Right cardiac atrium (tissue), 5 donors: ENCODE measurements around the gene NOTCH3. TPM values are rescaled to one million over a fixed set of nuclear protein-coding genes. Genes with fewer than 3 reads are reported as not detected.

Source experiments
- ATAC-seq, 2 donors: fragments of 200-7000 bp; cut with Tn5 transposase; one replicate each; pipeline versions ENCODE4 v1.8.0 to v1.9.1; 2020; ENCODE audit warnings: moderate library complexity in 2 of 2, mild to moderate bottlenecking in 1 of 2
- DNase-seq, 3 donors: peaks; one replicate each; pipeline ENCODE4 v3.0.0-alpha.2; 2020
- H3K27ac ChIP-seq: one replicate; pipeline ENCODE4 v1.5.1; 2013; ENCODE audit warnings: mild to moderate bottlenecking, low read length, control low read depth, moderate library complexity
- H3K27me3 ChIP-seq: one replicate; pipeline ENCODE4 v1.6.1; 2013; ENCODE audit not compliant: control insufficient read depth, insufficient read depth
- H3K4me1 ChIP-seq: one replicate; pipeline ENCODE4 v1.6.1; 2013; ENCODE audit warnings: low read length; ENCODE audit not compliant: control insufficient read depth, insufficient read depth
- H3K4me3 ChIP-seq: one replicate; pipeline ENCODE4 v1.5.1; 2013; ENCODE audit warnings: low read length, control low read depth
- H3K9me3 ChIP-seq: one replicate; pipeline ENCODE4 v1.6.1; 2013; ENCODE audit warnings: low read length; ENCODE audit not compliant: control insufficient read depth
- WGBS: extraction: QIAGEN DNeasy Blood & Tissue Kit; methylation state at CpG from one replicate; pipeline ENCODE4 v1.1.7; 2013; 5-methylcytosine and 5-hydroxymethylcytosine counted together
- intact Hi-C, 4 donors: fragments of 100-400 bp; cut with DNase I; formaldehyde crosslinking; loops; one replicate each; pipeline versions ENCODE4 v1.11.0 to v1.14.0; 2022 to 2023
- polyA plus RNA-seq: library from polyadenylated mRNA; stranded (reverse); fragments of 200-250 nt; gene quantifications from one replicate; pipeline ENCODE4 v1.2.3, GENCODE V29; 2013
- total RNA-seq, 4 donors: library from RNA; stranded (reverse); fragmentation: NEBNext Ultra II Directional; extraction: Animal tissue kit (Norgen Biotek cat#: 25700); gene quantifications; one replicate each; pipeline ENCODE4 v1.2.1, GENCODE V29; 2021
- donor health status: healthy with polysubstance abuse.
- donor health status: DM: no; HTN: yes; CAD: no.
- donor health status: DM: no; HTN: no; CAD: no.
- donor health status: DM: no; HTN: yes; CAD: no; lungs with severe emphysema.
- donor health status: DM: yes; HTN: yes; CAD: no.

The NOTCH3 gene
- total and polyA plus RNA-seq, 5 donors = 10.9 to 22.1 (median 15.1) TPM

- Histone ChIP-seq H3K27me3 (no peaks in the 10 kb centered on the region), H3K4me1 (peaks cover 6% of the 10 kb centered on the region), H3K27ac (no peak overlapping the region), H3K9me3 (no peaks in the 10 kb centered on the region), H3K4me3 (no peak overlapping the region)
- intact Hi-C loops = no loop called here
- DNase-seq (no peak), ATAC-seq (no peak)
- WGBS = 80% methylated on average over 6 of the region's 6 CpGs
Observed at GRCh38 chr19:15128162-15128770, 72.5 kb downstream of the NOTCH3 start.

GRCh38 chr19:15126131-15126910 is 74.5 kb downstream of the NOTCH3 start:
- no peaks in the 10 kb centered on the region for H3K9me3 ChIP-seq
- intact Hi-C loops = no loop called here
- H3K27me3 ChIP-seq = no peaks in the 10 kb centered on the region
- ATAC-seq = no peak
- no peak overlapping the region for H3K27ac ChIP-seq
- 62% methylated on average over 2 of the region's 2 CpGs for WGBS
- H3K4me1 ChIP-seq = peaks cover 6% of the 10 kb centered on the region
- H3K4me3 ChIP-seq = peak overlapping the region; percentile 29
- DNase-seq = no peak

GRCh38 chr19:15125232-15126067 is 75.3 kb downstream of the NOTCH3 start:
- DNase-seq (peak; percentile 99 to 100 (median 99)), ATAC-seq (peak; percentile 96 to 97)
- Histone ChIP-seq H3K9me3 (no peaks in the 10 kb centered on the region), H3K4me1 (peaks cover 6% of the 10 kb centered on the region), H3K27ac (peak overlapping the region; percentile 88), H3K27me3 (no peaks in the 10 kb centered on the region), H3K4me3 (peak overlapping the region; percentile 59)
- under 1% methylated on average over 61 of the region's 61 CpGs for WGBS
- intact Hi-C loops = no loop called here

- H3K9me3 ChIP-seq = no peaks in the 10 kb centered on the region
- DNase-seq (no peak), ATAC-seq (peak; percentile 4 to 13)
- H3K4me3 ChIP-seq = peak overlapping the region; percentile 59
- H3K4me1 ChIP-seq = peaks cover 6% of the 10 kb centered on the region
- intact Hi-C loops = no loop called here
- 3% methylated on average over 33 of the region's 33 CpGs for WGBS
- H3K27me3 ChIP-seq = no peaks in the 10 kb centered on the region
- peak overlapping the region; percentile 88 for H3K27ac ChIP-seq
Observed at GRCh38 chr19:15124572-15125231, 76.1 kb downstream of the NOTCH3 start.

GRCh38 chr19:15123900-15124299 is 76.9 kb downstream of the NOTCH3 start:
- 32% methylated on average over 5 of the region's 5 CpGs for whole genome bisulfite sequencing
- Histone ChIP-seq H3K4me1 (peaks cover 6% of the 10 kb centered on the region), H3K9me3 (no peaks in the 10 kb centered on the region), H3K27me3 (no peaks in the 10 kb centered on the region), H3K4me3 (no peak overlapping the region), H3K27ac (peak overlapping the region; percentile 88)
- ATAC-seq = peak; percentile 44 to 61
- intact Hi-C loops = no loop called here
- DNase-seq = peak; percentile 79 to 90 (median 90)

GRCh38 chr19:15123031-15123890 is 77.5 kb downstream of the NOTCH3 start:
- intact Hi-C loops = no loop called here
- peak overlapping the region; percentile 45 for H3K27ac ChIP-seq
- H3K4me3 ChIP-seq = no peak overlapping the region
- peaks cover 6% of the 10 kb centered on the region for H3K4me1 ChIP-seq
- ATAC-seq (no peak), DNase-seq (peak in 1 of 3 donors; percentile 51)
- H3K27me3 ChIP-seq = no peaks in the 10 kb centered on the region
- no peaks in the 10 kb centered on the region for H3K9me3 ChIP-seq
- 90% methylated on average over 22 of the region's 22 CpGs for WGBS

- Histone ChIP-seq H3K27ac (no peak overlapping the region), H3K4me1 (peaks cover 6% of the 10 kb centered on the region), H3K9me3 (no peaks in the 10 kb centered on the region), H3K4me3 (no peak overlapping the region), H3K27me3 (no peaks in the 10 kb centered on the region)
- 95% methylated on average over 21 of the region's 21 CpGs for WGBS
- intact Hi-C loops = no loop called here
- no peak for ATAC-seq
- DNase-seq = peak in 1 of 3 donors; percentile 48
Observed at GRCh38 chr19:15122331-15123030, 78.3 kb downstream of the NOTCH3 start.

- no peaks in the 10 kb centered on the region for H3K27me3 ChIP-seq
- H3K4me3 ChIP-seq = no peak overlapping the region
- intact Hi-C loops = no loop called here
- H3K4me1 ChIP-seq = peaks cover 7% of the 10 kb centered on the region
- 94% methylated on average over 14 of the region's 14 CpGs for WGBS
- ATAC-seq = no peak
- no peaks in the 10 kb centered on the region for H3K9me3 ChIP-seq
- no peak for DNase-seq
- no peak overlapping the region for H3K27ac ChIP-seq
Observed at GRCh38 chr19:15120135-15121026, 80.4 kb downstream of the NOTCH3 start.
